Measurements from ENCODE around the gene SIVA1. TPM values are rescaled to one million over a fixed set of nuclear protein-coding genes. Genes with fewer than 3 reads are reported as not detected.
A peak's percentile ranks its signal among the peaks of the same experiment; 100 is the strongest.

Gene SIVA1
- total RNA-seq, 4 donors from 2014 or later: 228 to 357 (median 264) TPM

GRCh38 chr14:104770851-104771272 is 17.9 kb downstream of the SIVA1 start:
- Histone ChIP-seq H3K4me1 (no peaks in the 10 kb centered on the region), H3K9me3 (no peaks in the 10 kb centered on the region), H3K27me3 (no peaks in the 10 kb centered on the region), H3K36me3 (peaks cover 0 to 41% of the 10 kb centered on the region in 2 donors), H3K27ac (no peak overlapping the region), H3K4me3 (no peak overlapping the region)
- TF ChIP-seq CTCF (IDR thresholded peaks at IDR 0.05 in 4 of 5, conservative IDR thresholded peaks at IDR 0.05 in 1 of 5) (peak in 1 of 5 experiments; percentile 28), POLR2A (IDR thresholded peaks at IDR 0.05) (no peak)
- intact Hi-C loops (cut with DNase I; ENCODE audit: low total_unique reads): no loop called here
- in situ Hi-C loops (cut with MboI; ENCODE audit: low sequenced_read_pairs in 4 of 4): no loop called here
- no peak for ATAC-seq
- DNase-seq: no peak

- Histone ChIP-seq H3K27me3 (no peaks in the 10 kb centered on the region), H3K9me3 (no peaks in the 10 kb centered on the region), H3K27ac (no peak overlapping the region), H3K36me3 (peaks cover 0 to 41% of the 10 kb centered on the region in 2 donors), H3K4me3 (no peak overlapping the region), H3K4me1 (no peaks in the 10 kb centered on the region)
- intact Hi-C loops (cut with DNase I; ENCODE audit: low total_unique reads) (no loop called here), in situ Hi-C loops (cut with MboI; ENCODE audit: low sequenced_read_pairs in 4 of 4) (no loop called here)
- DNase-seq: no peak
- no peak for TF ChIP-seq CTCF (IDR thresholded peaks at IDR 0.05 in 4 of 5, conservative IDR thresholded peaks at IDR 0.05 in 1 of 5)
- TF ChIP-seq POLR2A (IDR thresholded peaks at IDR 0.05): no peak
- no peak for ATAC-seq
Observed at GRCh38 chr14:104771374-104771773, 18.4 kb downstream of the SIVA1 start.

- intact Hi-C loops (cut with DNase I; ENCODE audit: low total_unique reads): no loop called here
- peaks cover 0 to 41% of the 10 kb centered on the region in 2 donors for H3K36me3 ChIP-seq
Observed at GRCh38 chr14:104771918-104772706, 19.2 kb downstream of the SIVA1 start.

GRCh38 chr14:104772707-104773504 is 20.0 kb downstream of the SIVA1 start:
- no peak for TF ChIP-seq CTCF (IDR thresholded peaks at IDR 0.05 in 4 of 5, conservative IDR thresholded peaks at IDR 0.05 in 1 of 5)
- TF ChIP-seq POLR2A (IDR thresholded peaks at IDR 0.05): no peak
- no peak for ATAC-seq
- H3K27me3 ChIP-seq: no peaks in the 10 kb centered on the region
- no peaks in the 10 kb centered on the region for H3K9me3 ChIP-seq
- H3K4me3 ChIP-seq: no peak overlapping the region
- H3K27ac ChIP-seq: no peak overlapping the region
- in situ Hi-C loops (cut with MboI; ENCODE audit: low sequenced_read_pairs in 4 of 4) (no loop called here), intact Hi-C loops (cut with DNase I; ENCODE audit: low total_unique reads) (no loop called here)
- H3K4me1 ChIP-seq: no peaks in the 10 kb centered on the region
- no peak for DNase-seq
- peaks cover 0 to 41% of the 10 kb centered on the region in 2 donors for H3K36me3 ChIP-seq

More at GRCh38 chr14:104771918-104772706, 19.2 kb downstream of the SIVA1 start:
- no peaks in the 10 kb centered on the region for H3K4me1 ChIP-seq
- ATAC-seq (no peak), DNase-seq (no peak)
- no peak for TF ChIP-seq POLR2A (IDR thresholded peaks at IDR 0.05)
- no peak for TF ChIP-seq CTCF (IDR thresholded peaks at IDR 0.05 in 4 of 5, conservative IDR thresholded peaks at IDR 0.05 in 1 of 5)
- no peak overlapping the region for H3K27ac ChIP-seq
- H3K27me3 ChIP-seq: no peaks in the 10 kb centered on the region
- H3K9me3 ChIP-seq: no peaks in the 10 kb centered on the region
- in situ Hi-C loops (cut with MboI; ENCODE audit: low sequenced_read_pairs in 4 of 4): no loop called here
- H3K4me3 ChIP-seq: no peak overlapping the region
